SK-N-SH treated with all-trans-retinoic acid at 6 μM for 48 hours (cell line): ENCODE results near the gene ZACN.

Experiments
- ATAC-seq: fragments of 200-7000 bp; cut with Tn5 transposase; 3 replicates; pipeline ENCODE4 v1.9.1; 2020; ENCODE audit warnings: mild to moderate bottlenecking, moderate library complexity
- ARNTL ChIP-seq: fragments of 450-650 bp; formaldehyde crosslinking; IDR thresholded peaks from 2 replicates; pipeline ENCODE4 v1.5.0; 2020; ENCODE audit warnings: low read depth, mild to moderate bottlenecking, moderate library complexity, borderline replicate concordance
- BACH2 ChIP-seq: fragments of 250-450 bp; sonication (Bioruptor Pico); IDR thresholded peaks from 2 replicates; pipeline ENCODE4 v1.9.0; 2021; ENCODE audit warnings: mild to moderate bottlenecking, borderline replicate concordance
- CSDC2 ChIP-seq: fragments of 250-450 bp; sonication (Bioruptor Pico); IDR thresholded peaks from 2 replicates; pipeline ENCODE4 v1.5.0; 2020; ENCODE audit warnings: mild to moderate bottlenecking, moderate library complexity
- GLIS3 ChIP-seq: fragments of 250-450 bp; sonication (Bioruptor Pico); IDR thresholded peaks from 2 replicates; pipeline ENCODE4 v1.5.0; 2020; ENCODE audit warnings: mild to moderate bottlenecking, moderate library complexity
- ISL1 ChIP-seq: fragments of 250-450 bp; sonication (Bioruptor Pico); IDR thresholded peaks from 2 replicates; pipeline ENCODE4 v2.1.2; 2022; ENCODE audit warnings: mild to moderate bottlenecking, moderate library complexity
- OSR1 ChIP-seq: fragments of 250-450 bp; sonication (Bioruptor Pico); IDR thresholded peaks from 2 replicates; pipeline ENCODE4 v1.8.0; 2022; ENCODE audit warnings: moderate library complexity, mild to moderate bottlenecking, inconsistent platforms
- PPARA ChIP-seq: fragments of 250-450 bp; sonication (Bioruptor Pico); IDR thresholded peaks from 2 replicates; pipeline ENCODE4 v1.5.0; 2020; ENCODE audit warnings: mild to moderate bottlenecking, borderline replicate concordance
- SNAI2 ChIP-seq: fragments of 250-450 bp; sonication (Bioruptor Pico); IDR thresholded peaks from 2 replicates; pipeline ENCODE4 v1.5.0; 2020; ENCODE audit warnings: mild to moderate bottlenecking, moderate library complexity
- TCF4 ChIP-seq: fragments of 250-450 bp; sonication (Bioruptor Pico); IDR thresholded peaks from 2 replicates; pipeline ENCODE4 v1.8.0; 2021; ENCODE audit warnings: mild to moderate bottlenecking, moderate library complexity, borderline replicate concordance
- TOX ChIP-seq: fragments of 250-450 bp; sonication (Bioruptor Pico); IDR thresholded peaks from 2 replicates; pipeline ENCODE4 v1.8.0; 2021; ENCODE audit warnings: mild to moderate bottlenecking, moderate library complexity, borderline replicate concordance
- ZC3H10 ChIP-seq: fragments of 250-450 bp; sonication (Bioruptor Pico); IDR thresholded peaks from 2 replicates; pipeline ENCODE4 v1.5.1; 2021; ENCODE audit warnings: mild to moderate bottlenecking, moderate library complexity
- ZFP30 ChIP-seq: fragments of 450-650 bp; formaldehyde crosslinking; IDR thresholded peaks from 2 replicates; pipeline ENCODE4 v1.5.0; 2022; ENCODE audit warnings: mild to moderate bottlenecking, moderate library complexity
- ZNF565 ChIP-seq: fragments of 450-650 bp; formaldehyde crosslinking; conservative IDR thresholded peaks from 2 replicates; pipeline ENCODE4 v1.5.0; 2020; ENCODE audit warnings: low read depth, mild to moderate bottlenecking, moderate library complexity
- ZNF70 ChIP-seq: fragments of 450-650 bp; formaldehyde crosslinking; IDR thresholded peaks from 2 replicates; pipeline ENCODE4 v1.5.0; 2020; ENCODE audit warnings: mild to moderate bottlenecking, moderate library complexity
- TF ChIP-seq, protein P1 (sequence below): fragments of 250-450 bp; sonication (Bioruptor Pico); IDR thresholded peaks from 2 replicates; pipeline ENCODE4 v1.5.0; 2020; ENCODE audit warnings: mild to moderate bottlenecking, moderate library complexity
- TF ChIP-seq, protein P2 (sequence below): fragments of 250-450 bp; sonication (Bioruptor Pico); IDR thresholded peaks from 2 replicates; pipeline ENCODE4 v1.8.0; 2020; ENCODE audit warnings: mild to moderate bottlenecking, moderate library complexity, borderline replicate concordance
- TF ChIP-seq, protein P3 (sequence below): fragments of 250-450 bp; sonication (Bioruptor Pico); IDR thresholded peaks from 2 replicates; pipeline ENCODE4 v1.5.1; 2020; ENCODE audit warnings: low read depth, mild to moderate bottlenecking, moderate library complexity
- TF ChIP-seq, protein P4 (sequence below): fragments of 250-450 bp; sonication (Bioruptor Pico); IDR thresholded peaks from 2 replicates; pipeline ENCODE4 v1.8.0; 2021; ENCODE audit warnings: low read depth, mild to moderate bottlenecking, moderate library complexity, borderline replicate concordance
- TF ChIP-seq, protein P5 (sequence below): fragments of 250-450 bp; sonication (Bioruptor Pico); IDR thresholded peaks from 2 replicates; pipeline ENCODE4 v1.5.1; 2021; ENCODE audit warnings: mild to moderate bottlenecking, moderate library complexity

The ZACN gene

DNA sequence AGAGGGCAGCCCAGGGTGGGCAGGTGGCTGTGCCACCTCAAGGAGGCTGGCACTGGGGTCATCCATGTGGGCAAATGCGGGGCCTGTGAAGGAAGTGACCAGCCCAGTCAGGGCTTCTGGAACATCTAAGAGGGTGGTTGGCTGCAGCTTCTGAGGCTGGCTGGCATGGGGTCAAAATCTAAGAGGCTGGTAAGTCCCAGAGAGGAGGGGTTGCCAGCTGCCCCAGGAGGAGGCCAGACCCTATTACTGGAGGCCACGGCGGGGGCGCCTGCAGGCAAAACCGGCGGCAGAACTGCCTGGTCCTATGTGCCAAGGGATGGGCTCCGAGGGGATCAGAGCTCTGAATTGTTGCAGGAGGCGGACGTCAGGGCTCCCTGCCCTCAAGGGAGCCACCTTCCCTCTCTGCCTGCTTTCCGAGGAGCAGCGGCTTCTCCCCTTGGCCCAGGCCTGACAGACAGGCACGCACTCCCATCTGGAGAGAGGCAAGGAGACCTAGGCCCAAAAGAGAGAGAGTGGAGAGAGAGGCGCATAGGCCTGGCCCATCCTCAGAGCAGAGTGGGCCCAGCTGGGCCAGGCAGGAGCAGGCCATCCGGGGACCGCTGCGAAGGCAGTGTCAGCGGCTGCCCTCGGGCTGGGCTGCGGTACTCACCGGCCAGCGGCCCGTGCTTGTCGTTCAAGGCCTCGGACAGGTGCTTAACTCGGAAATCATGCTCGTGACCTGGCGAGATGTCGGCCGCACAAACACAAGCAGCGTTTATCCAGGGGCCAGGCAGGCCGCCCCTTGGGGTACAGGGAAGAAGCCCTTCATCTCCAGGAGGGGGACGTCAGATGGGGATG is 10.9 kb downstream of the ZACN start:
- TF ChIP-seq OSR1 (no peak), TOX (no peak), TCF4 (CRISPR knock-in tag) (no peak), SNAI2 (CRISPR knock-in tag) (no peak), ZC3H10 (no peak), GLIS3 (CRISPR knock-in tag) (no peak), ISL1 (CRISPR knock-in tag) (no peak), ZNF565 (CRISPR knock-in tag) (no peak), BACH2 (CRISPR knock-in tag) (no peak)
- TF ChIP-seq, protein P1, sequence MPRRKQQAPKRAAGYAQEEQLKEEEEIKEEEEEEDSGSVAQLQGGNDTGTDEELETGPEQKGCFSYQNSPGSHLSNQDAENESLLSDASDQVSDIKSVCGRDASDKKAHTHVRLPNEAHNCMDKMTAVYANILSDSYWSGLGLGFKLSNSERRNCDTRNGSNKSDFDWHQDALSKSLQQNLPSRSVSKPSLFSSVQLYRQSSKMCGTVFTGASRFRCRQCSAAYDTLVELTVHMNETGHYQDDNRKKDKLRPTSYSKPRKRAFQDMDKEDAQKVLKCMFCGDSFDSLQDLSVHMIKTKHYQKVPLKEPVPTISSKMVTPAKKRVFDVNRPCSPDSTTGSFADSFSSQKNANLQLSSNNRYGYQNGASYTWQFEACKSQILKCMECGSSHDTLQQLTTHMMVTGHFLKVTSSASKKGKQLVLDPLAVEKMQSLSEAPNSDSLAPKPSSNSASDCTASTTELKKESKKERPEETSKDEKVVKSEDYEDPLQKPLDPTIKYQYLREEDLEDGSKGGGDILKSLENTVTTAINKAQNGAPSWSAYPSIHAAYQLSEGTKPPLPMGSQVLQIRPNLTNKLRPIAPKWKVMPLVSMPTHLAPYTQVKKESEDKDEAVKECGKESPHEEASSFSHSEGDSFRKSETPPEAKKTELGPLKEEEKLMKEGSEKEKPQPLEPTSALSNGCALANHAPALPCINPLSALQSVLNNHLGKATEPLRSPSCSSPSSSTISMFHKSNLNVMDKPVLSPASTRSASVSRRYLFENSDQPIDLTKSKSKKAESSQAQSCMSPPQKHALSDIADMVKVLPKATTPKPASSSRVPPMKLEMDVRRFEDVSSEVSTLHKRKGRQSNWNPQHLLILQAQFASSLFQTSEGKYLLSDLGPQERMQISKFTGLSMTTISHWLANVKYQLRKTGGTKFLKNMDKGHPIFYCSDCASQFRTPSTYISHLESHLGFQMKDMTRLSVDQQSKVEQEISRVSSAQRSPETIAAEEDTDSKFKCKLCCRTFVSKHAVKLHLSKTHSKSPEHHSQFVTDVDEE = no peak
- TF ChIP-seq, protein P2, sequence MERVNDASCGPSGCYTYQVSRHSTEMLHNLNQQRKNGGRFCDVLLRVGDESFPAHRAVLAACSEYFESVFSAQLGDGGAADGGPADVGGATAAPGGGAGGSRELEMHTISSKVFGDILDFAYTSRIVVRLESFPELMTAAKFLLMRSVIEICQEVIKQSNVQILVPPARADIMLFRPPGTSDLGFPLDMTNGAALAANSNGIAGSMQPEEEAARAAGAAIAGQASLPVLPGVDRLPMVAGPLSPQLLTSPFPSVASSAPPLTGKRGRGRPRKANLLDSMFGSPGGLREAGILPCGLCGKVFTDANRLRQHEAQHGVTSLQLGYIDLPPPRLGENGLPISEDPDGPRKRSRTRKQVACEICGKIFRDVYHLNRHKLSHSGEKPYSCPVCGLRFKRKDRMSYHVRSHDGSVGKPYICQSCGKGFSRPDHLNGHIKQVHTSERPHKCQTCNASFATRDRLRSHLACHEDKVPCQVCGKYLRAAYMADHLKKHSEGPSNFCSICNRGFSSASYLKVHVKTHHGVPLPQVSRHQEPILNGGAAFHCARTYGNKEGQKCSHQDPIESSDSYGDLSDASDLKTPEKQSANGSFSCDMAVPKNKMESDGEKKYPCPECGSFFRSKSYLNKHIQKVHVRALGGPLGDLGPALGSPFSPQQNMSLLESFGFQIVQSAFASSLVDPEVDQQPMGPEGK (CRISPR knock-in tag) = no peak
- TF ChIP-seq, protein P3, sequence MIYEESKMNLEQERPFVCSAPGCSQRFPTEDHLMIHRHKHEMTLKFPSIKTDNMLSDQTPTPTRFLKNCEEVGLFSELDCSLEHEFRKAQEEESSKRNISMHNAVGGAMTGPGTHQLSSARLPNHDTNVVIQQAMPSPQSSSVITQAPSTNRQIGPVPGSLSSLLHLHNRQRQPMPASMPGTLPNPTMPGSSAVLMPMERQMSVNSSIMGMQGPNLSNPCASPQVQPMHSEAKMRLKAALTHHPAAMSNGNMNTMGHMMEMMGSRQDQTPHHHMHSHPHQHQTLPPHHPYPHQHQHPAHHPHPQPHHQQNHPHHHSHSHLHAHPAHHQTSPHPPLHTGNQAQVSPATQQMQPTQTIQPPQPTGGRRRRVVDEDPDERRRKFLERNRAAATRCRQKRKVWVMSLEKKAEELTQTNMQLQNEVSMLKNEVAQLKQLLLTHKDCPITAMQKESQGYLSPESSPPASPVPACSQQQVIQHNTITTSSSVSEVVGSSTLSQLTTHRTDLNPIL (CRISPR knock-in tag) = no peak
- TF ChIP-seq, protein P4, sequence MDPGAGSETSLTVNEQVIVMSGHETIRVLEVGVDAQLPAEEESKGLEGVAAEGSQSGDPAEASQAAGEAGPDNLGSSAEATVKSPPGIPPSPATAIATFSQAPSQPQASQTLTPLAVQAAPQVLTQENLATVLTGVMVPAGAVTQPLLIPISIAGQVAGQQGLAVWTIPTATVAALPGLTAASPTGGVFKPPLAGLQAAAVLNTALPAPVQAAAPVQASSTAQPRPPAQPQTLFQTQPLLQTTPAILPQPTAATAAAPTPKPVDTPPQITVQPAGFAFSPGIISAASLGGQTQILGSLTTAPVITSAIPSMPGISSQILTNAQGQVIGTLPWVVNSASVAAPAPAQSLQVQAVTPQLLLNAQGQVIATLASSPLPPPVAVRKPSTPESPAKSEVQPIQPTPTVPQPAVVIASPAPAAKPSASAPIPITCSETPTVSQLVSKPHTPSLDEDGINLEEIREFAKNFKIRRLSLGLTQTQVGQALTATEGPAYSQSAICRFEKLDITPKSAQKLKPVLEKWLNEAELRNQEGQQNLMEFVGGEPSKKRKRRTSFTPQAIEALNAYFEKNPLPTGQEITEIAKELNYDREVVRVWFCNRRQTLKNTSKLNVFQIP (CRISPR knock-in tag) = no peak
- no peak for ATAC-seq

DNA sequence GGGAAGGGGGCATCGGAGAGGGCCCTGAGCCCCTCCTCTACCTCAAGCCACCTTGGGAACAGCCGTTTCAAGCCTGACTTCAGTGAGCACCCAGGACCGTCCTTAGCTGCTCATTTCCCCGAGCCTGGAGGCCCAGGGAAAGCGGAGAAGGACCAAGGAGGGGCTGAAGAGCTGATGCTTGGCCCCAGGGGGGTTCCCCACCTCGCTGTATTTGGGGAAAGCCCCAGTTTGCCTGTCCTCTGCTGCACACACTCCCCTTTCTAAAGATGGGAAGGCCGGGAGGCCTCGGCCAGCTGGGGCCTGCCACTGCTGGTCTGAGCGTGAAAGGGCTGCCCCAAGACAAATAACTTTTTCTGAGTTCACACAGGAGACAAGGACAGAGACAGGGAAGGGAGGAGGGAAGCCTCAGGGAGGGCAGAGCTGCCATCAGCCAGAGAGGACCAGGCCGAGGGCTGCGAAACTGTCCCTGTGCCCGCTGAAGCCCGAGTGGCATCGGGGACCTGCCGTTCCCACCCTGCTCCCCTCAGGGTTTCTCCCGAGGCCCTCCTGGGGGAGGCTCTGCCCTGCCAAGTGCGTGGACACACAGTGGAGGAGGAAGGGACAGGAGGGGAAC is 11.6 kb downstream of the ZACN start:
- no peak for ATAC-seq
- TF ChIP-seq, protein P5, sequence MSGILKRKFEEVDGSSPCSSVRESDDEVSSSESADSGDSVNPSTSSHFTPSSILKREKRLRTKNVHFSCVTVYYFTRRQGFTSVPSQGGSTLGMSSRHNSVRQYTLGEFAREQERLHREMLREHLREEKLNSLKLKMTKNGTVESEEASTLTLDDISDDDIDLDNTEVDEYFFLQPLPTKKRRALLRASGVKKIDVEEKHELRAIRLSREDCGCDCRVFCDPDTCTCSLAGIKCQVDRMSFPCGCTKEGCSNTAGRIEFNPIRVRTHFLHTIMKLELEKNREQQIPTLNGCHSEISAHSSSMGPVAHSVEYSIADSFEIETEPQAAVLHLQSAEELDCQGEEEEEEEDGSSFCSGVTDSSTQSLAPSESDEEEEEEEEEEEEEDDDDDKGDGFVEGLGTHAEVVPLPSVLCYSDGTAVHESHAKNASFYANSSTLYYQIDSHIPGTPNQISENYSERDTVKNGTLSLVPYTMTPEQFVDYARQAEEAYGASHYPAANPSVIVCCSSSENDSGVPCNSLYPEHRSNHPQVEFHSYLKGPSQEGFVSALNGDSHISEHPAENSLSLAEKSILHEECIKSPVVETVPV = no peak
- TF ChIP-seq TCF4 (CRISPR knock-in tag) (no peak), PPARA (CRISPR knock-in tag) (no peak), ZNF70 (CRISPR knock-in tag) (no peak), OSR1 (no peak), BACH2 (CRISPR knock-in tag) (no peak), ZC3H10 (no peak), GLIS3 (CRISPR knock-in tag) (no peak), CSDC2 (CRISPR knock-in tag) (no peak), ARNTL (CRISPR knock-in tag) (no peak), TOX (no peak), SNAI2 (CRISPR knock-in tag) (no peak), ZFP30 (CRISPR knock-in tag) (no peak)
- TF ChIP-seq, protein P4 (CRISPR knock-in tag) = no peak
- TF ChIP-seq, protein P2 (CRISPR knock-in tag) = no peak
- TF ChIP-seq, protein P1 = no peak
